ENCODE measurements around the gene PXN.
"Not testable (repeated sequence)": the region's sequence is repeated elsewhere in the genome, so short reads cannot be mapped to it uniquely, and the experiment has no call there.

The PXN gene

DNA sequence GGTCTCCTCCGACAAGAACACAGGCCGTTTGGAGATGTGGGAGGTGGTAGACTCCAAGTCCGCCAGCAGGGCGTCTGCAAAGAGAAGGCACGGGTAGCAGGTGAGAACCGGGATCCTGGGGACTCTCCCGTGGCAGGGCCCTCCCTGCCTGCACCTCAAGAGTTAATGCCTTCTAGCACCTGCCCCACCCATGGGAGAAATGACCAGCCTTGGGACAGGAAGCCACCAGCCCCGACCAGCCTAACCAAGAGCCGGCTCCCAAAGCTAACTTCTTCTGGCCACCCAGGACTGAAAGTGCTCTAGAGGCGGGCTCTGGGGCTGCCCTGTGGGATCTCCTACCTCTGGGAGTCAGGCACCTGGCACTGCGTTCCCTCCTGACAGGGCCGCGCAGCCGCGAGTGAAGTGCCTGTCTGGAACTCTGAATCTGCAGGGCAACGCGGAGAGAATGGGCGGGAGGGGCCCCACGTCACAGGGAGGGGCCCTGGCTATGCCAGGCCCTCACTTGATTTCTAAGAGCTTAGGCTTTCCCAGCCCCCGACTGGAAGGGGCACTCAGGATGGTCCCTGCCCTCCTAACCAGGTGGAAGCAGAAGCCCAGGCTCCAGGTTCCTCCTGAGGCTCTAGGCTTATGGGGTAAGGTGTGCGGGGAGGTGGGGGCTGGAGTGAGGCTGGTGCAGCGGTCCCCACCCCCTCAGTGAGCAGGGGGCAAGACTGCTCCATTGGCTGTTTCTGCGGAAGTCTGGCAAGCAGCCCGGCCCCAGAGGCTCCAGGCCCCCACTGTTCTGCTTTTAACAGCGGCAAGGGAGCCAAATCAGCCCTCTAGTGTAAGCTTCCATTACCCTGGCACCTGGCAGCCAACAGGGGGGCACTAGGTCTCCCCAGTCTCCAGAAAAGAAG lies 41.0 kb downstream of the PXN start:
- DNase-seq, result no peak

DNA sequence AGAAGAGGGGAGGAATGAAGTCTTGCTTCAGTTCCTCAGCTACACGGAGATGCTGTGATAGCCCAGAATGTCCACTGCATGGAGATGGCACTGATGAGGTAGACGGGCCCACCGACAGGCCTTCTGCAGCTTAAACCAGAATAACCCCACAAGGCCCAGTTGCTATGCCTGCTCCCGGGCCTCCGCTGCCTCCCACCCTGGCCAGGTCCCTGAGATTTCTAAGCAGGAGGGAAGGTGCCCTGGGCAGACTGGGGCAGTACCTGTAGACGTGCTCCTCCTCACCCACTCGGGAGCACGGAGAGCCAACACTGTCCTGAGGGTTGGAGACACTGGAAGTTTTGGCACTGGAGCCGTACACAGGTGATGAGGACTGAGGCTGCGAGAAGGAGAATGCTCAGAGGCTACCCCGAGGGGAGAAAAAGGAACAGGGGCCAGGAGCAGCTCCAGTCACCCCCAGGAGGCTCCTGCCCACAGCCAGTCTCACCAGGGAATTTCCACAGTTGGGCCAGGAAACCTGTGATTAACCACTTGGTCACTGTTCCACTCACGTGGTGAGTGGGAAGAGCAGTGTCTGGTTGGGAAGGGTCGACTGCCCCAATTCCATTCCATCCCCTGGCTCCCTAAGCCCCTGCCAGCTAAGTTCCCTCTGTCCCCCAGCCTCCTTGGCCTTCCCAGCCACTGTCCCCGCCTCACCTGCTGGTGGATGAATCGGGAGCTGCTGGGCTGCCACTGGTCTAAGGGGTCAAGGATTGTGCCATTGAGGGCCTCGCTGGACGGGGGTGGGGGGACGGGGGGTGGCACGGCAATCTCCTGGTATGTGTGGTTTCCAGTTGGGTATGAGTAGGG lies 41.8 kb downstream of the PXN start:
- DNase-seq, result no peak

DNA sequence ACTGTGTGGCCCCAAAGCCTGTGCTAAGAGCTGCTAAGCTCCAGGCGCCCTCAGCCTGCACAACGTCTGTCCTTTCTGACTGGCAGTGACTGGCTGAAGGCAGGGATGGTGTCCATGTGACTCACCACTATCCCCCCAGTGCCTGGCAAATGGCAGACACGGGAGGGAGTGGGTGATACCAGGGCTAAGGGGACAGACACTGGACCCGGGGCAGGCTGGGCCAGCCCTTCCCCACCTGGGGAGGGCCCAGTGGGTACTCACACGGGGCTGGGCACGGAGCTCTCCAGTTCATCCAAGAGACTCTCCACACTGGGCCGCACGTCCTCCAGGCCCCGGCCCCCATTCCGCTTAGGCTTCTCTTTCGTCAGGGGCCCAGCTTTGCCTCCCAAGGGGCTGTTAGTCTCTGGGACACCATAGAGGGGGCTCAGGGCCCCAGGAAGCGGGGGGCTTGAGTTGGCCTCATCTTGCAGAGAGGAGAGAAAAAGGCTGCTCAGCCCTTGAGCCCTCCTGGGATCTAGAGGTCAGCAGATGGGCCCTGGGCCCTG lies 43.2 kb downstream of the PXN start:
- no peak for DNase-seq

DNA sequence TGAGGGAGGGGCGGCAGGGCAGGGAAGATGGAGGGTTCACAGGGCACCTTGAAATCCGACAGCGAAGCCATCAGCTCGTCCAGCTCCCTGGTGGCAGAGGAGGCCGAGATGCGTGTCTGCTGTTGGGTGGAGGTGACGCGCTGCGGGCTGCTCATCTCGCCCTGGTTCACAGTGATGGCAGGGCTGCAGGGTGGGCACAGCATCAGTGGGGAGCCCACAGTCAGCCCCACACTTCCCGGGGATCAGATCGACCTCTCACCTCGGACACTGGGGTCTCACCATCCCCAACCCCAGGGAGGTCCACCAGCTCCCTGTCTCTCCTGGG lies 44.0 kb downstream of the PXN start:
- no peak for DNase-seq

DNA sequence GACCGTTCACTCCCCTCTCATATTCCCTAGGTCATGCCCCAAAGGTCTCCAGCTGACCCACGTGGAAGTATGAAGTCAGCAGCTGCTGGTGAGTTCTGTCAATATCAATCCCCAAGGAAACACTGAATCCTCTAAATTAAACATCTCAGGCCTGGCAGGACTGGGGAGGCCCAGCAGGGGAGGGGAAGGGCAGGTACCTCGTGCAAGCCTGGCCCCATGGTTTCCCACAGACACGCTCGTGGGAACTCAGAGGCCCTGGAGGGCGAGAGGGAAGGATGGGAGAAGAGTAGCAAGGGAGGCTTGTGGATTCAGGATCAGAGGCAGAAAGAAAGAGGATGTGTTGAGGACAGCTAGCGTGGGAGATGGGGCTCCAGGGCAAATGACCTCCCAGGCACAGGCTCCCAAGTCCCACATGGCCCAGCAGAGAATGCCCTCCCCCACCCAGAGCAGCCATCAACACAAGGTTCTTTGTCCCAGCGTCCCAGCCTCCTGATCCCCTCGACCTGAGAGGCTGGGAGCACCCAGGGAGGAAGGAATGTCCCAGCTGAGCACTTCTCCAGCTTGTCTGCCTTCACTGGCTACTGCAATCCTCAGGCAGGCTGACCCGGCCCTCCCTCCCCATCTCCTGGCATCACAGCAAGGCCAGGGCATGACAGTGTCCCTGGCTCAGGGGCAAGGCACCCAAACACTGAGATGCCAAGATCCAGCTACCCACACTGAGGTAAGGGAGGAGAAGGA lies 44.5 kb downstream of the PXN start:
- no peak for DNase-seq

DNA sequence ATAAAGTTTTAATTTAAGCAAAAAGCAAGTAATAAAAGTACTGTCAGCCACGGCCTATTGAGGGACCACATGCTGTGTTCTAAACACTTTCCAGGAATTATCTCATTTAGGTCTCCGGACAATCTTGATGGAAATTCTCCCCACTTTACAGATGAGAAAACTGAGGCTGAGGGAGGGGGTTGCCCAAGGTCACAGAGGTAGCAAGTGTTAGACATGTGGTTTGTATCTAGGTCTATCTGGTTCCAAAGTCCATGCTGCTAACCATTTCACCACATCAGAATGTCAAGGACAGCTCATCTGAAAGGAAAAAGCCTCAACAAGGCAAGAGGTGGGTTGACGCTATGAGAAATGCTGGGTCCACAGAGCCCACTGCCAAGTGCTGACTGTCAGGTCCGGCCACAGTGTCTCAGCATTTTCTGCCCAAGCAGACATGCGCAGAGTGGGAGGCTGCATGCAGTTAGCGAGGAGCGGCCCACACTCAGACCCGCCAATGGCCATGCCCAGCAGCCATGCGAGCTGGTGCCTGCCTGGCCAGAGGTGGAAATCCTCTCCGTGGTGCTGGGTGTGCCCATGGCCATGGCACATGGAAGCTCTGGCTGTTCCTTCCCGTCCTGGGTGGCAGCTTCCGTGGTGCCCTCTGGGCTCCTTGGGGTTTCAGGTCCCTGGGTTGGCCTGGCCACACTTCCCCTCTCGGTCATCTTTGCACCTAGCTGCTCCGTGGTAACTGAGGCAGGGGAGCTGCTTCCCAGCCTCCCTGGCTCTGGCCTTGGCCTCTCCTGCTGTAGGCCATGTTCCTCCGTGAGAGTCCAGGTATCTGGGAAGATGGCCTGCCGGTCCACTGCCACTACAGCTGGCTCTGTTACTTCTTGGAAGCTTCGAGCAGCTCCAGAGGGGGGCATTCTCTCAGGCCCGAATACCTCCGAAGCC lies 46.6 kb downstream of the PXN start:
- DNase-seq, result no peak

DNA sequence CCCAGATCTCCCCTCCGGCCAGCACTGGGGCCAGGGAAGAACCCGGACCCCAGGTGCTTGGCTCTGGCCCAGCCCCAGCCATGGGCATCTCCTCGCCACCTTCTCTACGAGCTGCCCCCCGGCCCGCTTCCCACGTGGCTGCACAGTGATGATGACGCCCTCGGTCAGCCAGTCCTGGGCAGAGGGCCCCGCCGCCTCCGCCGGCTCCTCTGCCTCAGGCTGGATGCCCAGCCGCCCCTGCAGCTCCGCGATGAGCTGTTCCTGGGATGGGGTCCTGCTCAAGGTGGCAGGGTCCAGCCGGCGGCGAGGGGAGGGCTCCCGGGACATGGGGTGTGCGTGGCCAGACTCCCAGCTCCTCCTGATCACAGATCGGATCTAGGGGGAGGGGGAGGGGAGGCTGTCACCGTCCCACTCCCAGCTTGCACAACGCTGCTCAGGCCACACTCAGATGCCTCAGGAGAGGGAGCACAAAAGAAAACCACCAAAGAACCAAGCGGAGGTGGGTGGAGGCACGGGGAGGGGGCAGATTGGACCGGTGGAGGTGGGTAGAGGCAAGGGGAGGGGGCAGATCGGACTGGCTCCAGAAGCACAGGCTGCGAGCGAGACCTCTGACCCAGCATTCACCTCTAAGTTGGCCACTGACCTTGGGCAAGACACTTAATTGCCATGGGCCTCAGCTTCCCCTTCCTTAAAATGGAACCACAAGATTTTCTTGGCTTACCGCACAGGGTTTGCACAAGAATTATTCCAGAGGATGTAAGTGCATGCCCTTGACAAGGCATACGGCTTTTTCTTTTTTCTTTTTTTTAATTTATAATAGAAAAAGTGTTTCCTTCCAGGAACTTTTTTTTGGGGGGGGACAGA lies 48.6 kb downstream of the PXN start:
- no peak for DNase-seq

DNA sequence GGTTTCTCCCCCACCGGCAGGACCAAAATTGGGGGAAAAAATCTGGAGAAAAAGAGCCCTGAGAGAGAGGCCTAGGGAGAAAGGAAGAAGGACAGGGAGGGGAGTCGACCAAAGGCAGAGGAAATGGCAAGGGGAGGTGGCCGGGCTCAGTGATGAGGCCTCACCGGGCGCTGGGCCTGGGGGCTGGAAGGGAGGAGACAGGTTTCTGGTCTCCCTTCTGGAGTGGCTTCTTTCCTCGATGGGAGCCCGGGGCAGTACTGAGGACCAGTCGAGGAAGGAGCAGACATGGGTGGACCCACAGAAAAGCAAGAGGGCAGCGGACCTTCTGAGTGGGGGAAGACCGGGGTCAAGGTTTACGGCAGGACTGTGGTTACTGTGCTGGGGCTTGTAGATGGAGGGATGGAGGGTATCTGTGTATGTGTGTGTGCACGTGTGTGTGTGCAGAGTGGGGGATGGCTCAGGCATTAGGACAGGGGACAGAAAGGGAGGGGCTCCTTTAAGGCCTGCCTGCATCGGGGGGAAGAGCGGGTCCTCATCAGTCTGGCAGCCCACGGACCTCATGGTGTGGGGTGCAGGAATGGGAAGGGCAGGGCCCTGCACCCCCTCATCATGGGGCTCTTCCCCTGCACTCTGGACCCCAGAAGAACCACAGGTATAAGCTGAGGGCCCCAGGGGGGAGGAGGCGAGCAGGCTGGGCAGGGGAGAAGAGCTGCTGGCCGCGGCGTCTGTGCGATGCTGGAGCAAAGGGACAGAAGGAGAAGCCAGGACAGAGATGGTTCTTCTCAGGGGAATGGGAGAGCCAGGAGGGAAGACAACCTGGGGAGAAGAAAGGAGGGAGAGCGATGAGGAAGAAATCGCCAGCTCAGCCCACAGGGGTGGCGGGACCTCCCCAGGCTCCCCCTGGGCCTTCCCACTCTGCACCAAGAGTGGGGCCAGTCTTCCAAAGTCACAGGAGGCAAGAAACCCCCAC lies 49.5 kb downstream of the PXN start:
- DNase-seq, result no peak

DNA sequence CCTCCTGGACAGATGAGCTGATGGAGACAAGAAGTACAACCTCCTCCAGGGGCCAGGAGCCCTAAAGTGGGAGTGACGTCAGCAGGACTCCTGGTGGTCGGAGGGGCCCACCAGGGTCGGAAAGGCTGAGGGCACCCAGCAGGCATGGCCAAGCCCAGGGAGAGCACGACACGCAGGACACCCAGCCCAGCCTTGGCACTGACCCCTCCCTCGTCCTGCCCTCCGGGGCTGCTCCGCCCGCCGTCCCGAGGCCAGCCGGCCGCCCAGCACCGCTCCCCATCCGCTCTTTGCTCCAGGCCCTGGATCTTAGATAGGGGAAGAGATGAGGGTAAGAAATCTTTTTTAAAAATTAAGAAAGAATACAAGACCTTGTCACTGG lies 50.2 kb downstream of the PXN start:
- DNase-seq, result no peak

DNA sequence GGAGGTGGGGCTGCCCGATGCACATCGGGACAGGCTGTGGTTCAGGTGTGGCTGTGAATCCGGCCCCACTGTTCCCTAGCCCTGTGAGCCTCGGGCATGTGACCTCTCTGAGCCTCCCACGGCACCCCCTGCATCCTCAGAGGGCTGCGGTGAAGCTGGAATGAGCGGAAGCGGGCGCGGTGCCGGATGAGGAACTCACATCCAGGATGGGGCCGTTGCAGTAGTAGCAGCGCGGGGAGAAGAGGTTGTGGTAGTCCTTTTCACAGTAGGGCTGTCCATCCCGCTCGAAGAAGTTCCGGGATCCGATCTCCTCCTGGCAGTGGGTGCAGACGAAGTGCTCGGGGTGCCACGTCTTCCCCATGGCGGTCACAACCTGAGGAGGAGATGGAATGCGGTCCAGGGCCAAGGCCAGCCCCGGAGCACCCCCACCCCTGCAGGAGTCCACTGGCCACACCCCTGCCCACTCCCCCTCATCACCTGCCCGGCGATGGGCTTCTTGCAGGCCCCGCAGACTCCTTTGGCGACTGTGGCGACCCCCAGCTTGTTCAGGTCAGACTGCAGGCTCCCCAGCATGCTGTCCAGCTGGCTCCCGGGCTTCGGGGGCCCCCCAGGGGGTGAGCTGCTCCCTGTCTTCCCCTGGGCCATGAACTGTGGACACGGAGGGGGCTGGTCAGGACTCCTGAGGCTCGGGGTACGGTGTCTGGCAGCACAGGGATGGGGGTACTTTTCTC lies 50.7 kb downstream of the PXN start:
- no peak for DNase-seq

DNA sequence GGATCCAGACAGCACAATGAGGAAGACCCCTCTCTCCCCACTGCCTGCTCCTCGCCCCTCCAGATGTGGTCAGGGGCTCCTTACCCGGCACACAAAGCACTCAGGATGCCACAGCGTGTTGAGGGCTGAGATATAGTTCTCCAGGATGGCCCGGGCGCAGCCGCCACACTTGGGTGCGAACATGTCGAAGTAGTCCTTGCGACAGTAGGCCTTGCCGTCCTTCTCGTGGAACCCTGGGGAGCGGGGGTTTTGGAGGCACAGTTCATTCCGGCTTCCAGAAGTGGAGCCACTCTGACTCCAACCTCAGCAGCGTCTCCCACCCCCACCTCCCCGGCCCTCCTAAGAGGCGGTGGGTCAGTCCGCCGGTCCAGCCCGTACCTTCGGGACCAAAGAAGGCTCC lies 51.8 kb downstream of the PXN start:
- no peak for DNase-seq

DNA sequence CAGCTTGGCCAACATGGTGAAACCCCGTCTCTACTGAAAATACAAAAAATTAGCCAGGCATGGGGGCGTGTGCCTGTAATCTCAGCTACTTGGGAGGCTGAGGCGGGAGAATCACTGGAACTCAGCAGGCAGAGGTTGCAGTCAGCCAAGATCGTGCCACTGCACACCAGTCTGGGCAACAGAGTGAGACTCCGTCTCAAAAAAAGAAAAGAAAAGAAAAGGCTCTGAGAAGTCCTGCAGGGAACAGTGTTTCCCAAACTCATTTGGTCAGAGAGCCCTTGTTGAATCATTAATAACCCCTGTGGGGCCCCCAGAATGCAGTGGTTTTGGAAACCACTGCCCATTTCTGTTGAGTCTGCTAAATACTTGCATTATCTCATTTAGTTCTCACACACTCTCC lies 52.3 kb downstream of the PXN start:
- DNase-seq, result not testable (repeated sequence)

DNA sequence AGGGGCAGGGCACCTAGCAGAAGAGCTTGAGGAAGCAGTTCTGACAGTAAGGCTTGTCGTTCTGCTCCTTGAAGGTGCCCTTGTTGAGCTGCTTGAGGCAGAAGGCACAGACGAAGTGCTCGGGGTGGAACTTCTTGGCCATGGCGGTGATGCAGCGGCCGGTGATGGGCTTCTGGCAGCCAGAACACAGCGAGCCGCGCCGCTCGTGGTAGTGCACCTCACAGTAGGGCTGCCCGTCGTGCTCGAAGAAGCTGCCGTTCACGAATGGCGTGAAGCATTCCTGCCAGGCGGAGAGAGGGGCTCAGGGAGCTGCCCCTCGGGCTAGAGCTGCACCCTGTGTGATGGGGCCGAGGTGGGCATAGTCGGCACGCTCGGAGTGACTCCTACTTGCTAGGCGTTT lies 53.2 kb downstream of the PXN start:
- no peak for DNase-seq

DNA sequence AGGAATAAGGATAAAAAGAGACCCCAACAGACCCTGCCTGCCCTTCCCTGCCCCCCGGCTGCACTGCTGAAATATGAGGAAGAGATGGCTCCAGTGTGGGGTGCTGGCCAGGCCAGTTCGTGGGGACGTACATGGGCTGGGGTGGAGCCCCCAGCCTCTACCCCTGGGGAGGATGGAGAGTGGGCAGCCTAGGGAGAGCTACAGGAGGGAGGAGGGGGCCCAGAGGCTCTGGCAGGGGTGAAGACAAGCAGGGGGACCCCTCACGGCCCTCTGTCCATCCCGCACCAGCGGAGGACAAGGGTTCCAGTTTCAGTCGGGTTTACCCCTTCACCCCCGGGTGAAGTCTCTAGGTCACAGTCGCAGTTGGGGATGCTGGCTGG lies 53.6 kb downstream of the PXN start:
- DNase-seq, result no peak

DNA sequence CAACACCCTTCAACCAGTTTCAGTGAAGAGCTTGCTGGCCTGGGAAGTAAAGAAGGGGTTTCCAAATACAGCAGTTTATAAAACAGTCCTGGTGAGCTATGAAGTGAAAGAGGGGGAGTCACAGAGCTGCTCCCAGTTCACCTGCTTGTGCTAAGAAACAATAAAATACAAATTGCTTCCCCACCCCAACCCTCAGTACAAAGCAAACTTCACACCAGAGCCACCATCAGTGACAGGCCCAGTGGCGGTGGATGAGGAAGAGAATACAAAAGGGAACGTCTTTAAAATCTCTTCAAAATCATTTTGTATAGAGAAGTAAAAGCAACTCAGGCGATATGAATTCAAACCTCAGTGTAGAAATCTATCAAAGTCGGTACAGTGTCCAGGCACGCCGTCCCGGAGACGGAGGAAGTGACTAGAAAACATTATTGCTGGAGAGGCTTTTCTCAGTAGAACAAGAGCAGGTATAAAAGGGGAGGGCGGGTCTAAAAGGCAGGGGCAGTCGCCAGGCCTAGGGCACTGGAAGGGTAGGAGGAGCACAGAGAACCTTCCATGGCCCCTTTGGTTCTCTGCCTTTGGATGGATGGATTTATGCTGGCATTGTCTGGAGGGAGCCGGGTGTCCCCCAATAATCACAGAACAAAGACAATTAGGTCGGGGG lies 54.2 kb downstream of the PXN start:
- no peak for DNase-seq

DNA sequence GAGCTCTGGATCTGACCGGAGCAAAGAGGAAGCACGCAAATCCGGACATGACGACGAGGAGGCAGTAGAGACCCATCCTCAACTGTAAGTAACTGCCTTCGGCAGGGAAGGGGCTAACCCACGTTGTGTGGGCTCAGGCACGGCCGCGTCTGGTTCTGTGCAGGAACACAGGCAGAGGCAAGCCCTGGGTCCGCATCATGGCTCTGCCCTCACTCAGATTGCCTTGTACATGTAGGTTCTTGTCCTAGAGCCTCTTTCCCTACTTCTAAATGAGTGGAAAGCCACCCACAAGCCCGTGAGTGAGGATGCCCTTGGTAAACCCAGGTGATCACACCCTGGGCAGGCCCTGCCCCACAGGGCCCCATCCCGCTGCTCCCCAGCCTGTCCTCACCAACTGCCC lies 55.7 kb downstream of the PXN start:
- no peak for DNase-seq

DNA sequence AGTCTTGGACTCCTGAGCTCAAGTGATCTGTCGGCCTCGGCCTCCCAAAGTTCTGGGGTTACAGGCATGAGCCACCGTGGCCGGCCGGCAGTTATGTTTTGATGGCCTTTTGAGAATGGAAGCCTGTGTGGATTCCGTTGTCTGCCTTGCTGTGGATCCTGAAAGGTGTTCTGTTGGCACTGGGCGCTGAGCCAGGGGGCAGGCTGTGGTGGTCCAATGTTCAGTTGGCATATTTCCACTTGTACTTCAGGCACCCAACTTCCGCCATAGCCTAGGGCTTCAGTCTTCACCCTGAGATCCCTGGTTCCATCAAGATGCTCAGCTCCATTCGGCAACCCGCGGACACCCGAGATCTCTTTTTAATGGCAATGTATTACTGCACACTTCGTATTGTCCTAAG lies 58.3 kb downstream of the PXN start:
- no peak for DNase-seq

DNA sequence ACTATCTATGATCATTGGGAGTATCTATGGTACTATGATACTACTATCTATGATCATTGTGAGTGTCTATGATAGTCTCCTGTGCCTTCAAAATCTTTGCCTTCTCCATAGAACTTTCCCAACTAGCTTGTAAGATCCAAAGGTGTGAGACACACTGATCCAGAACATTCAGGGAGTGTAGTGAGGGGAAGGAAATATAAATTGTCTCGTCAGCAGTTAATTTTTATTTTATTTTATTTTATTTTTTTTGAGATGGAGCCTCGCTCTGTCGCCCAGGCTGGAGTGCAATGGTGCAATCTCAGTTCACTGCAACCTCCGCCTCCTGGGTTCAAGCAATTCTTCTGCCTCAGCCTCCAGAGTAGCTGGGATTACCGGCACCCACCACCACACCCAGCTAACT lies 58.7 kb downstream of the PXN start:
- not testable (repeated sequence) for DNase-seq

DNA sequence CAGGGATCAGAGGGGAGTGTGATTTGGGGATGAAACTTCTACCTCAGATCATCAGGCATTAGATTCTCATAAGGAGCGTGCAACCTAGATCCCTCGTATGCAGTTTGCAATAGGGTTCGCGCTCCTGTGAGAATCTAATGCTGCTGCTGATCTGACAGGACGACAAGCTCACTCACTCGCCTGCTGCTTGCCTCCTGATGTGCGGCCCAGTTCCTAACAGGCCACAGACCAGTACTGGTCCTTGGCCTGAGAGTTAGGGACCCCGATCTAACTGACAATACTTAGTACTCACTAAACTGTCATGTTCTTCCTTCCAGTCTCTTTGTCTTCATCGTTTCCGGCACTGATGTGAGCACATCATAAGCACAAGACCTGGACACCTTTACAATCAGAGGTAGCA lies 59.3 kb downstream of the PXN start:
- DNase-seq, result no peak
